NCI-H2171 (cell line): ENCODE measurements around the gene NBEA.
"Not testable (repeated sequence)": the region's sequence is repeated elsewhere in the genome, so short reads cannot be mapped to it uniquely, and the experiment has no call there.

ENCODE experiments used
- DNase-seq: peaks from one replicate; lab custom pipeline; 2025; lab: John Stamatoyannopoulos, UW

NBEA gene

DNA sequence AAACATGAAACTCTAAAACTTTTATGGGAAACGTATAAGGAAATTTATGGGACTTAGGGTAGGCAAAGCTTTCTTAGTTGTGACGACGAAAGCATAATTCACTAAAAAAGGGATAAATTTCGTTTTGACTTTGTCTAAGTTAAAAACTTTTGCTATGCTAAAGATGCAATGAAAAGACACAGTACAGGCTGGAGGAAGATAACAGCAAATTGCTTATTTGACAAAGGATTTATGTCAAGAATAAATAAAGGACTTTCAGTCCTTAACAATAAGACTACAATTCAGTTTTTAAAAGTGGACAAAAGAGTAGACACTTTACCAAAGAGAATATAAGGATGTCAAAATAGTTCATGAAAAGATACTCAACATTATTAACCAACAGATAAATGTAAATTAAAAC is 150.2 kb downstream of the NBEA start:
- no peak for DNase-seq

DNA sequence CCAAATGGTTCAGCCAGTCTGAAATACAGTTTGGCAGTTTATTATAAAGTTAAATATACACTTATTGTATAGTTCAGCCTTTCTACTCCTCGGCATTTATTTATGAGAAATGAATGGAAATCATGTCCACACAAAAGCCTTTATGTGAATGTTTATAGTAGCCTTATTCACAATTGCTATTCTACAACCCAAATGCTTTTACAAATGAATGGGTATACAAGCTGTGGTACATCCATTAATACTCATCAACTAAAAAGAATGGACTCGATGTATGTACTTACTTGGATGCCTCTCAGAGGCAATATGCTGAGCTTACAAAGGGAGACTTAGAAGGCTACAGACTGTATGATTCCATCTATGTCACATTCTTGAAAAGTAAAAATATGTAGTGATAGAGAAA is 150.7 kb downstream of the NBEA start:
- no peak for DNase-seq

DNA sequence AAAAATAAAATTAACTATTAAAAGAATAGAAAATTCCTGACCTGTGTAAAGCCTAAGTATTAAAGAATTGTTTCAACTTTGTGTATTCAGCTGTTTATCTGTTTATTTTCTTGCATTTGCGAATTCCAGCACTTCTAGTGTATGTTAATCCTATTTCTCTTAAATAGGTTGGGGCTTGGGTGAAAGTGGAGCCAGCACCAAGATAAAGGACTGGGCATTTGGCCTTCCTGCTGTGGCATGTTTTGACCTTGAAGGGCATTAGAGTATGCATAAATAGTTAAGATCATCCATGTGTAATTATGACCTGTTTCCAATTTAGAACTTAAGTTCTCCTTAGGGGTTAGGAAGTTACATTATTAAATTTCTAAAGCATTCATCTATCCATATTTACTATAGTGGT is 151.3 kb downstream of the NBEA start:
- no peak for DNase-seq

DNA sequence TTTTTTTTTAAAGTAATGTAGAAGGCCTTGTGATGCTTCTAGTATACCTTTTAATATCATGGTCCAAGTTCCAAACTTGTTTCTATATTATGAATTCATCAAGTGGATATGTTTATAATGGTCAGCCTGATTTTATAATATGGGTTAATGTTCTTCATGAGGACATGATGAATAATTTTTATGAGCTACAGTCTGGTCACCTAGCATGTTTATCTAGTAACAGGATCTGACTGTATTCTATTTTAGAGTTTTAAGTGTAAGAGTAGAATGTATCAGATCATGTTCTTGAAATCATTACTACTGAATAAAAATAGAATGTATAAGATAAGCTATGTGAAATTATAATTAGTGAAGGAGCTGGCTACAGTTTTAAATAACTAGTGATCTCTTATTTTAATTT is 164.7 kb downstream of the NBEA start:
- DNase-seq, result not testable (repeated sequence)

DNA sequence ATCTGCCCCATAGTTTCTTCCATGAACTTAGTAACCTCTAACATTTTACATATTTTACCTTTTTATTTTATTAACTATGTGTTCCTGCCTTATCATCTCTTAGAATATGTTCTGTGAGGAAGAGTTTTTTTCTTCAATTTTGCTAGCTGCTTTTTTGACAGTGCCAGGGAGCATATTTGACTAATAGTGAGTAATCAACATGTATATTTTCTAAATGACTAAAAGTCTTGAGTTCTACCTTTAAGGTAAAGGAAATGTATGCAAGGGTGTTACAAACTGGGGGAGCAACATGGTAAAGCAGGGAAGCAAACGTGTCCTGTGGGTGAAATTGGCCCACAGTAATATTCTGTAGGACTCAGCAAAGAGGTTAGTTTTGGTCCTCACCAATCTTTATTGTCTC is 165.5 kb downstream of the NBEA start:
- no peak for DNase-seq

DNA sequence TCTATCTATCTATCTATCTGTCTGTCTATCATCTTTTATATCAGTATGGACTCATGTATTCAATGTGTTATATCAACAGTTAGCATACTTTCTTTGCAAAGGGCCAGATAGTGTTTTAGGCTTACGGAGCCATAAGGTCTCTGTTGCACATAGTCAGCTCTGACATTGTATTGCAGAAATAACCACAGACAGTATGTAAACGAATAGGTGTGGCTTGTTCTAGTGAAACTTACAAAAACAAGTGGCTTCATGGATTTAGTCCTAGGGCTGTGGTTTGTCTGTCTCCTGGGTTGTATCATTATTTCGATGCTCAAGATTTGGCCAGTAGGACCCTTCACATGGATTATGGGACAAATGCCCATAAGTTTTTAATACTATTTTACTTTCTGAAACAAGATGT is 171.5 kb downstream of the NBEA start:
- not testable (repeated sequence) for DNase-seq

DNA sequence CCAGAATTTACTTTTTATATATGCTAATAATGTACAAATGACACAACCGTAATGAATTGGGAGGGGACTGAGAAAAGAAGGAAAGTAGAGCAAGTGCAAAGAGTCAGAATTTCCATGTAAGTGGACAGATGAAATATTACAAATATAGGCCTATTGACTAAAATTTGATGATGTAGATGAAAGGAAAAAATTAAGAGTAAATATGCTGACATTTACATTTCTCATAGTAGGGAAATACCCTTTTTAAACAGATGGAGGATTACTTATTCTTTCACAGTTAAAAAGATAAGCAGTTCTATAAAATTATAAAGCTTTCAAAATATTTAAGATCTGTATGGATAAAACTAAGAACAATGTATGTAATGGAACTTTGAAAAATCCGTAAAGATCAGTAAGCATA is 185.4 kb downstream of the NBEA start:
- DNase-seq, result no peak

DNA sequence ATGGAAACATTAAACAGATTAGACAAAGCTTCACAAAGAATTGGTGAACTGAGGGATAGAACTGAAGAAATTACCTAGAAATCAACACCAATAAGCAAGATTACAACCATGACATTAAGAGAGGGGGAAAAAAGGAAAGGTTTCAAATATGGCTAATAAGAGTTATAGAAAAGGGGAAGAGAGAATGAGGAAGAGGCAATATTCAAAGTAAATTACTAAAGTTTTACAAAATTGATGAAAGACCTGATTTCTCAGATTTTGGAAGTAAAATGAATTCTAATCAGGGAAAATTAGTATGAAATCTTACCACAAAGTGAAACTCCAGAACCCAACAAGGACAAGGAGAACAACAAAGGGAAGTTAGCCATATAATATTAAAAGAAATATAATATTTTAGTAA is 187.4 kb downstream of the NBEA start:
- DNase-seq, result no peak

DNA sequence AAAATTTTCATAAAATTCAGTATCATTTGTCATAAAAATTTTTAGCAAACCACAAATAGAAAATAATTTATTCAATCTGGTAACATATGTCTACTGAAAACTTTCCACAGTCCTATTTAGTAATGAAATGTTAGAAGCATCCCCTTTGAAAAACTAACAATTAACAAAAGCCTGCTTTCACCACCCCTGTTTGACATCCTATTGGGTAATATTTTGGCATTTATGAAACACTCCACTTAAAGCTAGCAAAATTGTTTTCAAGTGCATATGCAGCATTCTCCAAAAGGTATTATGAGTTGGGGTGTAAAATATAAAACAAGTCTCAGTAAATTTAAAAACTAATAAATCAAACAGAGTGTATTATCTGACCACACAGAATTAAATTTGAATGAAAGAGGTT is 189.4 kb downstream of the NBEA start:
- no peak for DNase-seq

DNA sequence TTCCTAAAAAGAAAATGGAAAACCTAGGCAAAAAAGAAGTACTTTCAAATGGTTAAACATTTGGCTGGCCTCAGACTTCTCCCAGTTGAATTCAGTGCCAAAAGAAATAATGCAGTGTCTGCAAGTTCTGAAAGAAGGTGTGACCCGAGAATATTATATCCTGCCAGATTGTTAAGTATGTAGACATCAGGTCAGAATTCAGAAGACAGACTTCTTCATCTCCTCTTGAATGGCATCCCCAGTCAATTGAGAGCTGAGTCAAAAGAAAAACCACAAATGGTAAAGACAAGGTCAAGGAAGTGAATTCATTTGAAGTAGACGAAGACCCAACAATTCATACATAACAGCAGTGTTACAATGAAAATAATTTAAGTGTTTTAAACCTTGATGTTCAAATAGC is 194.5 kb downstream of the NBEA start:
- DNase-seq, result no peak

DNA sequence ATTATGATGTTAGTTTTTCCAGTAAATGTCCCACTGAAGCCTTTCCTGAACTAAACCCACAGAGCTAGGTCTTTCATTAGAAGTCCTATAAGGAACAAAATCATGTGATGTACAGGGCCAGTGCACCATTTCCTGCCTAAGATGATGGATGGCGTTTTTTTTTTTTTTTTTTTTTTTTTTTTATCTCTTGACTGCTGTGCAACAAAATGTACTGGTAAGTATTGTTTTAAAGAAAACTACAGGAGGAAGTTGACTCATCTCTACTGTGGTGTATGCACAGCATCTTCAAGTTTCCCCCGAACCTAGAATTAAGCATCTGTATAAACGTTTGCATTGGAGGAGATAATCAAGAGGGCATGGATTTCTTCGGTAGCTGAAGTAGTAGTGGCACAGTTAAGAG is 197.5 kb downstream of the NBEA start:
- DNase-seq, result no peak

DNA sequence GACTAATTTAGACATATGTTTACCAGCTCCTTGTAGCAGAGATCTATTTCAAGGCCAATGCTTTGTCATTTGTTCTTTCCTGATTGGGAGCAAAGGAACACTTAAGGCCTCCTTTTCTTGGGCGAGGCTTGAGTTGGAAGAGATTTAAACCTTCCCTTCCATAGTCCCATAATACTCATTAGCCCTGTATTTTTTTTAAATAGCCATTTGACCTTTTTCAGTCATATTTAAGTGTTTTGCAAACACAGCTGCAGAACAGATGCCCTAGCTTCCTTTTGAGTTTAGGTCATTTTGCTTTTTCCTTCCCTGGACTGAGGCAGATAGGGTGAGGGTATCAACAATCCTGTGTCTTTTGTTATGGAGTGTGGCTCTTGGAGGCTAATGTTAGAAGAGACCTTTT is 198.3 kb downstream of the NBEA start:
- no peak for DNase-seq

DNA sequence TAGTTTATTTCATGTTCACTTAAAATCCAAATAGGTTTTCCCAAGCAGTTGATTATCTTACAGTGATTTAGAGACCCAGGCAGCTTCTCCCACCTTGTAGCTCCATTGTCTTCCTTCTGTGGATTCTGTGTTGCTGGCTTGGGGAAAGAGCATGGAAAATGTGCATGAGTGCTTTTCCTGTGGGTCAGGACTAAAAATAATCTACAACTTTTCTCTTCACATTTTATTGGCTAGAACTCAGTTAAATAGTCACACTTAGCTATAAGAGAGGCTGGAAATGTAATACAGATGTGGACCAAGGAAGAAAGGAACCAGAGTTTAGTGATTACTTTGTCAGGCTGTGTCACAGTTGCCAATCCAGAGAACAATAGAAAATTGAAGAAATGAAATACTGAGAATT is 198.8 kb downstream of the NBEA start:
- DNase-seq, result no peak

DNA sequence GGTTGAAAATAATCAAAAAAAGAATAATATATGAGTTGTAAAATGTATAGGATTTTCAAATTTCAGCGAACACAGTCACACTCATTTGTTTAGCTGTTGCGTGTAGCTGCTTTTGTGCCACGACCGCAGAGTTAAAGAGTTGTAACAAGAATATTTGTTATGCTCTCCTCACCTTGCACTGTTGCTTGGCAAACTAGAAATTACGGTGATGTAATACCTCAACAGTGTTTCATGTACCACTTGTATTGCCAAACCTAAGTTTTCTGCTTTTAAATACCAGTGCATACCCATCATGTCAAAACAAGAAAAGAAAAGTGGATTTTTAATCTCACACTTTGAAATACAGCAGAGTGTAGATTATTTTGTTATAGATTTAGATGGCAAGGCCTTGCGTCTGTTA is 201.1 kb downstream of the NBEA start:
- no peak for DNase-seq

DNA sequence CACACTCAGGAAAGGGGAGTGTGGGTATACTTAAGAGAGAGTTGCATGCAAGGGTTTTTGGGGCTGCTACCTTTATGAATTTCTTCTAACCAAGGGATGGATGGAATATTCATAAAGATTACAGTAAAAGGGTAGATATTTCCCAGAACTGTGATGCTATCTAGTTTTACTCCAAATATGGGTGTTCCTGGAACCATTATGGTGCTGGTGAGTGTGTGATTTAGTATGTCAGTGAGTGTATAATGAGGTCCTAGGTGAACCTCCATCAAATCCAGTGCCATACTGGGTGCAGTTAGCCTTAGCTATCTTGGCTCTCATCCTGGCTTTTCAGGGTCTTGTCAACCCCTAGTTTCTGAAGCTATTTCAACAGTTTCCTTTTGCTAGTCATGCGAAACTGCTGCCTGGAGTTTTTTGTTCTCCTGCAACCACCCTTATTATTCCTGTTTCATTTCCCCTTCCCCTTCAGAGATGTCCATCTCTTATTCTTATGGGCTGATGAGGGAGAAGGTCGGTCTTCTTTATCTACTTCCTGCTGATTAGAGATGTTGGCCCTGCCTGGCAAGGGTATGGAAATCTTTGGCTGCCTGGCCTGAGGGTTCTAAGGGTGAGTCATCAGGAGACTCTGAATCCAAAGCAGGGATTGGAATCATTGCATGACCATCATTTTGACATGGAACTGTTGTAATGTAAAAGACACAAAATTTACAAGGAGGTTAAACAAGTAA is 202.3 kb downstream of the NBEA start:
- DNase-seq, result no peak

DNA sequence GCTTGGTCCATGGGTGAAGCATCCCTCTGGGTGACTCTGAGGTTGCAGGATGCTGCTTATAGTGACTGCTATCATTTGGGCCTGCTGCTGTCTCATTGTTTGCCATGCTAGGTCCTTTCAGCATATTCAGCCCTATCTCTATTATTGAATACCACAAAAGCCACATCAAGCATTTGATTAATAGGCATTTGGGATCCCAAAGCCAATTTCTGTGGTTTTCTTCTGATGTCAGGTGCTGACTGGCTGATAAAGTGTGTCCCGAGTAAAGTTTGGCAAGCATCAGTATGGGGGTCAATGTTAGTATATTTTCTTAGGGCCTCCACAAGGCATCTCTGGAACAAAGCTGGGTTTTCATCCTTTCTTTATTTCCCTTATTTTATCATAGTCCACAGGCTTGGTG is 204.6 kb downstream of the NBEA start:
- DNase-seq, result no peak

DNA sequence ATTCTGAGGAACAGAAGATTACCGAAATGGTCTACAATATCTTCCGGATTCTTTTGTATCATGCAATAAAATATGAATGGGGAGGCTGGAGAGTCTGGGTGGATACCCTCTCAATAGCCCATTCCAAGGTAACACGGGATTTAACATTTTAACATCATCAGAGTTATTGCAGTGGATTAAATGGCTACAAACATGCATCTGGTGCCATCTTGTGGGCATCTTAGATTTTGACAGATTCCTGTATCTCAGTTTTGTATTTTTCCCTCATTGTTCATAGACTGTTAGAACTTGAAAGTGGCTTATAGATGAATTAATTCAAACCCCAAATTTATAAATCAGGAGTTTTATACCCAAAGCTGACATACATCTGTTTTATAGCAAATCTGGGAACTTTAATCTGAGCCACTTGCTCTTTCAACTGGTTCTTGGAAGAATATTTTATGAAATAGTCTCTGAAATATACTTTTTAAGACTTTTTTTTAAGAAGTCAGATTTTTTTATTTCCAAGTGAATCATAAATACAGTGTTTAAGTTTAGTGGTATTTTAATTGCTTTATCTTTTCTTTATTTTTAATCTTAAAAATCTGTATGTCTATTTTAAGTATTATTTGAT is 215.2 kb downstream of the NBEA start:
- DNase-seq, result peak; percentile 10

DNA sequence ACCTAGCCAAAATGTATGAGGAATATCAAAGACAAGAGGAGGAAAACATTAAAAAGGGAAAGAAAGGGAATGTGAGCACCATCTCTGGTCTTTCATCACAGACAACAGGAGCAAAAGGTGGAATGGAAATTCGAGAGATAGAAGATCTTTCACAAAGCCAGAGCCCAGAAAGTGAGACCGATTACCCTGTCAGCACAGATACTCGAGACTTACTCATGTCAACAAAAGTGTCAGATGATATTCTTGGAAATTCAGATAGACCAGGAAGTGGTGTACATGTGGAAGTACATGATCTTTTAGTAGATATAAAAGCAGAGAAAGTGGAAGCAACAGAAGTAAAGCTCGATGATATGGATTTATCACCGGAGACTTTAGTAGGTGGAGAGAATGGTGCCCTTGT is 217.0 kb downstream of the NBEA start:
- no peak for DNase-seq

DNA sequence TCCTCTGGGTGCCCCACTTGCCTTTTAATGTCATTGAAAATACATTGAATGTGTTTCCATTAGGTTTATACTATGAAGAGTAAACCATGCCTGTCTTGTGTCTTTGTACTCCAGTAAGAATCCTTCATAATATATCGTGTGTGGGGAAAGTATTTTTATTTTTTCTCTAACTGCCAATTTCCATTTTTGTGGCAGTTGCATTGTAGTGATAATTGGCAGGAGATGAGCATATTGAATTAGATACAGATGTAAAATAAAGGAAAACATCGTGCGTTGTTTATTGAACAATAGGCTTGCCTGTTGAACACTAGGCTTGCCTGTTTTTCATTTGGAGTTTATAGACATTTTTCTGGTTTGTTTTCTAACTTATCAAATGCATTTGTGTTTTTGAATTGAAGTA is 218.8 kb downstream of the NBEA start:
- DNase-seq, result no peak

DNA sequence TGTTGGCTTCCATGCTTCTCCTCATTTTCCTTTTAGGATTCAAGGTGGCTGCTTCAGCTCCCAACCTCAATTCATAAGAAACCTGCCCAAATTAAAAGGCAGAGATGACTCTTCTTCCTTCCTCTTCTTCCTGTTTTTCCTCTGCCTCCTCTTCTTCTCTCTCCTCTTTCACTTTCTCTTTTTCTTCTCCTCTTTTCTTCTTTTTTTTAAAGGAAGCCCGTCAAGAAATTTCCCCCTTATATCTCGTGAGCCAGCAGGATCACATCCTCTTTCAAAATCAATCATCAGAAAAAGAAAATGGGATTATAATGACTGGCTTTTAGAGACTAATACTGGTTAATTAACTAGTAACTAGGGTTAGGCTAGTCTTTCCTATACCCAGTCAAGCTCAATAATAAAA is 220.3 kb downstream of the NBEA start:
- no peak for DNase-seq

DNA sequence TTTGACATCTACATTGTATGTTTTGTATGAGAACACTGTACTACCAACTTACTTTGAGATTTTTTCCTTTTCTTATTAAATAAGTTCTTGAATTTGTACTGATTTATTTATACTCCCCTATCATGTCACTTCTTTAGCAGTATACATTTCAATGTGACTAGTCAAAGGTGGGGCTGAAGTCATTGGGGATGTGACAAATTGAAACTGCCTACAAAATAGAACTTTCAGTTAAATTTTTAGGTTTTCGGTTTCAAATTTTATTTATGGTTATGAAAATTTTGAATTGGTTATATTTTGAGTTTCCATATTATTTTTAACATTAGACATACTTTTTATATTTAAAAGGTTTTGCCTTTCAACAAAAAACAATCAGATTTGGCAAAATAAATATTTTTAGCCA is 221.6 kb downstream of the NBEA start:
- no peak for DNase-seq

DNA sequence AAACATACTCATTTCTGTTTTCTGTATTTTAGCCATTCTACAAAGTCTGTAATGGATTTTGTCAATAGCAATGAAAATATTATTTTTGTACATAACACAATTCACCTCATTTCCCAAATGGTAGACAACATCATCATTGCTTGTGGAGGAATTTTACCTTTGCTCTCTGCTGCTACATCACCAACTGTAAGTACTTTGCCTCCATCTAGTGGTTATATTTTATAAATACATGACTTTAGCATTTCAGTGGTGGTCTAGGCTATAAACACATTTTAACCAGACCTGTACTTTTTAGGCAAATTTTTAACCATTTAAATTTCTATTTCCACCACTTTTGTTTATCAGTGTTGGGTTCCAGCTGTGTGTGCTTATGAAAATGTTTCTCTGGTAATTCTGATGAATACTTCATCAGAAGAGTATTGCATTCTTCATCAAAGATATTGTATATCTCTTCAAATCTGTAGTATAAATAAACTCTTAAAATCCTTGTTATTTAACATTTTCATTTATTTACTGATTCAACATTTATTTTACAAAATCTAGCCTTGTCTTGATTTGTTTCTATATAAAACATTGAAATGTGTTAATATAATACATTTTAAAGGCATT is 222.4 kb downstream of the NBEA start:
- DNase-seq, result peak; percentile 3

DNA sequence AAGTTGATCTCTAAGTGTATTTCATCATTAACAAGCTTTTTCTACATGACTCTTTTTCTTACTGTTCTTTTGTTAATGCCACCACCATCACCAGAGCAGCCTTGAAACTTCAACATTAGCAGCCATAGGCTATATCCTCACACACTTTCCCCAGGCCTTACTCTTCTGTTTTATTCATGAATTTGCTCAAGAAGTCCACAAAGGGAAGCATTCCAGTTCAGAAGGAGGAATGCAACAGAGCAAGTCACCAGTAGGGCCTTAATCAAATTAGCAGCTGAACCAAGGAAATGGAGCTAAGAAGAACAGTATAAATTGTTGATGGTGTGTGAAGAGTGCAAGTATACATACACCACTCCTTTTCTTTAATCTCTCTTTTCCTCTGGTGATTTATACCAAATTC is 223.1 kb downstream of the NBEA start:
- DNase-seq, result no peak

DNA sequence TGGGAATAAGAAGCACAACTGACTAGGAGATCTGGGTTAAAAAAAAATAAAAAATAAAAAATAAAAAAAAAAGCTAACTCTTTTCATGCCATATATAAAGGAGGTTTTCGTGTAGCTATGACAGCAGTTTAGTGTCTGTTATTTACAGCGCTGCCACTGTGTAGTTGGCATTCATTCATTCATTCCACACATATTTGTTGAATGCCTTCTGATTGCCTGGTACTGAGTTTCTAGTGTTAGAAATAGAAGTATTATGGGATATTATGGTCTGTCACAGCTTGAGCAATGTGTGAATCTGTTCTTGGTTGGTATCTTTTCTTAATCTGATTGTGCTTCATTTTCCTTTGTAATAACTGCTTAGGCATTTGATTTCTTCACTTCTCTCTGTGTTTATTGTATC is 237.4 kb downstream of the NBEA start:
- DNase-seq, result no peak
